K562 (cell line): Measurements from ENCODE around the gene MPRIP. TPM values are rescaled to one million over a fixed set of nuclear protein-coding genes. Genes with fewer than 3 reads are reported as not detected.

Source experiments
- ATAC-seq: fragments of 200-7000 bp; cut with Tn5 transposase; 3 replicates; pipeline ENCODE4 v1.9.1; 2020; ENCODE audit warnings: moderate library complexity
- BruUV-seq: library from RNA; stranded (reverse); fragments of 400-500 nt; replicated peaks from 2 replicates; lab custom pipeline; 2021; lab: Mats Ljungman, UMichigan
- CTCF ChIA-PET: fragments of 300-600 bp; formaldehyde crosslinking; extraction: SDS; loops from one replicate; lab custom pipeline; 2021; ENCODE audit warnings: low intra/inter-chr PET ratio; lab: Yijun Ruan, JAX
- POLR2A ChIA-PET: fragments of 300-600, 350-650 bp; sonication (Branson Sonifier 250); formaldehyde crosslinking; extraction: SDS; loops from one replicate; lab custom pipeline; 2021; ENCODE audit warnings: antibody characterized with exemption, inconsistent platforms; lab: Yijun Ruan, JAX
- DNase-seq, 4 experiments: peaks; one replicate each; pipeline versions ENCODE4 v3.0.0 to v3.0.0-alpha.2; 2011 to 2018; ENCODE audit warnings: low spot score in 3 of 4, mixed read lengths in 3 of 4; ENCODE audit errors: extremely low read depth in 1 of 4
- FAIRE-seq: peaks from 2 replicates; lab custom pipeline; 2011; peaks lifted over from hg19 to GRCh38; lab: Jason Lieb, UNC
- H2AFZ ChIP-seq: 2 replicates; pipeline ENCODE4 v1.6.0; 2011; ENCODE audit warnings: low read depth, low read length, control low read depth, inconsistent platforms
- H3K27ac ChIP-seq: fragments of 200-600 bp; 3 replicates; pipeline ENCODE4 v1.8.0; 2011; ENCODE audit warnings: low read depth, mild to moderate bottlenecking, control low read depth, inconsistent platforms, low read length, moderate library complexity, mixed read lengths; ENCODE audit errors: extremely low read depth
- H3K27me3 ChIP-seq, 2 experiments: fragments of 300-600 bp in 1 of 2; 2 replicates in 1 of 2; 3 replicates in 1 of 2; pipeline versions ENCODE4 v1.6.0 to v1.8.0; 2011; ENCODE audit warnings: inconsistent platforms in 2 of 2, low read length in 2 of 2, mild to moderate bottlenecking in 1 of 2, mixed read lengths in 1 of 2, moderate library complexity in 1 of 2; ENCODE audit not compliant: control insufficient read depth in 2 of 2, insufficient read depth in 2 of 2
- H3K36me3 ChIP-seq: fragments of 300-600 bp; 3 replicates; pipeline ENCODE4 v1.8.0; 2011; ENCODE audit warnings: mild to moderate bottlenecking, low read length, inconsistent platforms; ENCODE audit not compliant: control insufficient read depth, insufficient read depth
- H3K4me1 ChIP-seq, 2 experiments: fragments of 200-600 bp in 1 of 2; replicated peaks in 1 of 2; 2 replicates in 1 of 2; 3 replicates in 1 of 2; pipeline versions ENCODE4 v1.5.1 to v1.8.0; 2011; ENCODE audit warnings: inconsistent platforms in 2 of 2, low read length in 2 of 2, mild to moderate bottlenecking in 1 of 2, mixed read lengths in 1 of 2, moderate library complexity in 1 of 2; ENCODE audit not compliant: control insufficient read depth in 2 of 2, insufficient read depth in 2 of 2
- H3K4me2 ChIP-seq: 2 replicates; pipeline ENCODE4 v1.6.1; 2011; ENCODE audit warnings: low read length, control low read depth, inconsistent platforms, mixed read lengths; ENCODE audit not compliant: insufficient read depth
- H3K4me3 ChIP-seq: fragments of 200-600 bp; sonication (generic), shearing (Covaris generic); 2 replicates; pipeline ENCODE4 v1.5.1; 2016; ENCODE audit warnings: control low read depth, inconsistent platforms
- H3K79me2 ChIP-seq: fragments of 200-600 bp; 3 replicates; pipeline ENCODE4 v1.8.0; 2011; ENCODE audit warnings: low read length, inconsistent platforms; ENCODE audit not compliant: control insufficient read depth, insufficient read depth
- H3K9ac ChIP-seq, 2 experiments: 2 replicates each; pipeline versions ENCODE4 v1.6.0 to v1.6.1; 2011; ENCODE audit warnings: low read depth in 2 of 2, low read length in 2 of 2, control low read depth in 1 of 2, inconsistent platforms in 1 of 2, mild to moderate bottlenecking in 1 of 2, mixed read lengths in 1 of 2; ENCODE audit not compliant: insufficient read depth in 1 of 2
- H3K9me1 ChIP-seq: one replicate; pipeline ENCODE4 v1.6.0; 2011; ENCODE audit warnings: inconsistent platforms, mild to moderate bottlenecking, low read length, moderate library complexity; ENCODE audit not compliant: control insufficient read depth, insufficient read depth
- H3K9me3 ChIP-seq: replicated peaks from 2 replicates; pipeline ENCODE4 v1.5.1; 2011; ENCODE audit warnings: low read depth, low read length, inconsistent platforms; ENCODE audit not compliant: control insufficient read depth, insufficient read depth
- H4K20me1 ChIP-seq: replicated peaks from 2 replicates; pipeline ENCODE4 v1.6.1; 2011; ENCODE audit warnings: low read length, inconsistent platforms, mixed read lengths; ENCODE audit not compliant: control insufficient read depth, insufficient read depth
- CHD4 ChIP-seq: fragments of 200-600 bp; sonication (generic); IDR thresholded peaks from 3 replicates; pipeline ENCODE4 v1.6.1; 2012; ENCODE audit warnings: low read depth, mild to moderate bottlenecking, mixed read lengths, low read length, inconsistent platforms; ENCODE audit not compliant: insufficient read depth, insufficient replicate concordance, poor library complexity, severe bottlenecking
- CTBP1 ChIP-seq: fragments of 450-650 bp; IDR thresholded peaks from 2 replicates; pipeline ENCODE4 v1.6.1; 2016; ENCODE audit warnings: borderline replicate concordance
- HNRNPH1 ChIP-seq: fragments of 200-400 bp; formaldehyde crosslinking; optimal IDR thresholded peaks from 2 replicates; pipeline ENCODE3; 2017; ENCODE audit warnings: low read depth, mild to moderate bottlenecking, low read length, moderate library complexity
- HNRNPL ChIP-seq: fragments of 200-400 bp; formaldehyde crosslinking; IDR thresholded peaks from 2 replicates; pipeline ENCODE4 v1.6.1; 2017; ENCODE audit warnings: low read depth, mild to moderate bottlenecking, low read length
- LCOR ChIP-seq: sonication (generic); formaldehyde crosslinking; IDR thresholded peaks from 2 replicates; pipeline ENCODE4 v1.8.0; 2022; ENCODE audit warnings: mild to moderate bottlenecking, missing genetic modification reagents
- NFE2L1 ChIP-seq: fragments of 450-650 bp; IDR thresholded peaks from 2 replicates; pipeline ENCODE4 v1.6.1; 2016; ENCODE audit warnings: missing genetic modification characterization, low read depth, mild to moderate bottlenecking, missing compliant biosample characterization, moderate library complexity, borderline replicate concordance
- OTX1 ChIP-seq: fragments of 450-650 bp; formaldehyde crosslinking; IDR thresholded peaks from 2 replicates; pipeline ENCODE4 v1.4.0; 2022; ENCODE audit warnings: mild to moderate bottlenecking
- PHB2 ChIP-seq: fragments of 450-650 bp; IDR thresholded peaks from 2 replicates; pipeline ENCODE4 v1.6.1; 2017; ENCODE audit warnings: low read depth
- RAD21 ChIP-seq, 2 experiments: fragments of 250-450 bp in 1 of 2; fragments of 450-650 bp in 1 of 2; sonication (Bioruptor Pico) in 1 of 2; formaldehyde crosslinking in 1 of 2; IDR thresholded peaks in 1 of 2; conservative IDR thresholded peaks in 1 of 2; 2 replicates each; pipeline versions ENCODE4 v1.4.0 to v1.8.0; 2020 to 2022; ENCODE audit warnings: mild to moderate bottlenecking in 2 of 2, moderate library complexity in 1 of 2
- RFX1 ChIP-seq: fragments of 450-650 bp; IDR thresholded peaks from 2 replicates; pipeline ENCODE4 v1.6.1; 2016; ENCODE audit warnings: mild to moderate bottlenecking, moderate library complexity
- SRF ChIP-seq, 2 experiments: fragments of 250-450, 450-650 bp in 1 of 2; sonication (Bioruptor Pico) in 1 of 2; sonication (generic) in 1 of 2; formaldehyde crosslinking; IDR thresholded peaks; 2 replicates each; pipeline versions ENCODE4 v1.5.0 to v1.5.1; 2020 to 2022; ENCODE audit warnings: mild to moderate bottlenecking in 1 of 2, missing genetic modification reagents in 1 of 2
- ZNF140 ChIP-seq: fragments of 250-450 bp; sonication (Bioruptor Pico); IDR thresholded peaks from 2 replicates; pipeline ENCODE4 v1.8.0; 2021; ENCODE audit warnings: moderate library complexity, mild to moderate bottlenecking, inconsistent platforms
- WGBS: fragments of 100-300 bp; shearing (Covaris generic); methylation state at CpG from one replicate; pipeline ENCODE4 v1.1.6; 2016; ENCODE audit warnings: low coverage, mixed read lengths; ENCODE audit not compliant: insufficient coverage; ENCODE audit errors: missing lambda C conversion rate; 5-methylcytosine and 5-hydroxymethylcytosine counted together
- in situ Hi-C: fragments of 300-500 bp; cut with MboI; formaldehyde crosslinking; loops from 4 replicates; pipeline ENCODE4 v1.15.0; 2018; ENCODE audit warnings: inconsistent platforms, mixed read lengths
- intact Hi-C: fragments of 100-400 bp; cut with micrococcal nuclease; formaldehyde crosslinking; loops from 2 replicates; pipeline ENCODE4 v1.14.2; 2022
- polyA plus RNA-seq, 8 experiments: library from polyadenylated mRNA; depleted of rRNA in 4 of 8; stranded (reverse) in 5 of 8; unstranded in 3 of 8; fragments of >200 nt; fragmentation: Nextera tagmentation in 2 of 8; fragmentation: Illumina TruSeq in 1 of 8; extraction: Ambion mirVana in 2 of 8; extraction: Trizol in 1 of 8; gene quantifications; 2 replicates each; pipeline versions ENCODE4 v1.2.1 to v1.2.3, GENCODE V29; 2011 to 2014; ENCODE audit warnings: inconsistent platforms in 1 of 8, missing spikeins in 1 of 8
- total RNA-seq, 7 experiments: library from RNA; depleted of rRNA in 6 of 7; stranded (reverse); fragments of >200 nt in 6 of 7; fragmentation: Illumina TruSeq in 2 of 7; extraction: Trizol in 2 of 7; gene quantifications; 2 replicates each; pipeline versions ENCODE4 v1.2.1 to v1.2.3, GENCODE V29; 2011 to 2021; ENCODE audit warnings: low replicate concordance in 1 of 7
- TF ChIP-seq, protein P1 (sequence below): fragments of 450-650 bp; formaldehyde crosslinking; IDR thresholded peaks from 2 replicates; pipeline ENCODE4 v1.4.0; 2020; ENCODE audit warnings: mild to moderate bottlenecking, moderate library complexity
- TF ChIP-seq, protein P2 (sequence below): fragments of 150-350 bp; IDR thresholded peaks from 2 replicates; pipeline ENCODE4 v1.6.1; 2014; ENCODE audit warnings: low read depth, mild to moderate bottlenecking, low read length, borderline replicate concordance
- TF ChIP-seq, protein P3 (sequence below): fragments of 250-450 bp; sonication (Bioruptor Pico); IDR thresholded peaks from 2 replicates; pipeline ENCODE4 v1.8.0; 2021; ENCODE audit warnings: moderate library complexity, mild to moderate bottlenecking, inconsistent platforms

MPRIP gene
- total and polyA plus RNA-seq, 9 of the 15 experiments (the other 6 are each of a cell fraction or from before 2014, with no cell fraction given) = 10.0 to 72.6 (median 30.1) TPM

DNA sequence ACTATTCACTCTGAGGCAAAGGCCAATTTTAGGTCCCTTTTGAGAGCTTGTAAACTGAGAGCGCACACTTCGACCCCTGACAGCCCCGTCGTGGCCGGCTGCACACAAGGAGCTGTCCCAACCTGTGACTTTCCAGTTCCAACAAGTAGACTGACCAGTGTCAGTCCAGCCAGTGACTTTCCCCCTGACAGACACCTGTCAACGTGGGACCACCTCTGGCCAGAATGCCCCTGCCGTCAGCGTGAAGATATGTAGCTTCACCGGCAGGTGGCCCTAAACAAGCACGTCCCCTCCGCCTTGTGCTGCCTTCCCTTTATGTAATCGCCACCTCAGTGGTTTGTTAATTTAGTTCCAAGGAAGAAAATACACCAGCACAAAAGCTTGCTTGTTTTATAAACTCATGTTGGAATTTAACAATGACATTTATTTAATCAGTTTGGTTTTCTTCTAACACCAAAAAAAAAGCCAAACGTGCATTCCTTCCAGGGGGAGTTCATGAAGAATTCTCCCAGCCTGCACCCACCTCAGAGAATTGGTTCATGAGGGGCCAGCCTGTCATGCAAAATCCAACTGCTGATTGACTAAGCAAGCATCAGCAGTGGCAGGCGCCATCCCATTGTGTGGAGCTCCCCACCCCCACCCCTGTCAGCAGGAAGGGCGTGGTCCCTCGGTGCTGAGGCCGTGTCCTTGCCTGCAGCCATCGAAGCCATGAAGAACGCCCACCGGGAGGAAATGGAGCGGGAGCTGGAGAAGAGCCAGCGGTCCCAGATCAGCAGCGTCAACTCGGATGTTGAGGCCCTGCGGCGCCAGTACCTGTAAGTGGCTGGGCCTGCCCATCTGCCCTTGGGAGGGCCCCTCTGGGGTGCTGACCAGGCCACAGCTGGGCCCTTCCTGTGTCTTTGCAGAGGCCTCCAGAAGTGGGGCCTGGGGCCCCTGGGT, 130.0 kb downstream of the MPRIP start:
- Histone ChIP-seq H3K4me3 (no peak overlapping the region), H3K79me2 (no peaks in the 10 kb centered on the region), H3K9ac (peak overlapping the region in 1 of 2 experiments; percentile 68; a peak in 2 of 4 replicates), H3K36me3 (peaks cover 45% of the 10 kb centered on the region; the same call in 2 of the 3 replicates), H3K9me3 (no peaks in the 10 kb centered on the region), H3K9me1 (no peaks in the 10 kb centered on the region), H3K27me3 (no peaks in the 10 kb centered on the region), H3K4me2 (peak overlapping the region; percentile 37), H4K20me1 (no peaks in the 10 kb centered on the region), H3K4me1 (peaks cover 7 to 18% of the 10 kb centered on the region in 2 experiments; a peak in 4 of 5 replicates), H2AFZ (0 out of 2 replicates have a peak overlapping the region, but pooled peaks have one; percentile 24), H3K27ac (no peak overlapping the region; the same call in 2 of the 3 replicates)
- BruUV-seq = no TSS peak
- 67% methylated on average over 12 of the region's 26 CpGs for WGBS
- ChIA-PET POLR2A (interaction anchor here (0.6 to 1.6 kb wide), 3 partner anchors 8 to 30 kb away, joined by 3 to 4 read pairs (median 3); no protein-coding TSS in a partner anchor), CTCF (no interaction called here)
- in situ Hi-C loops = no loop called here
- peak; percentile 70 to 76 (median 72) for DNase-seq
- peak; percentile 97 for ATAC-seq
- intact Hi-C loops = no loop called here
- FAIRE-seq = peak; percentile 89
- TF ChIP-seq PHB2 (no peak), OTX1 (CRISPR knock-in tag) (no peak), RFX1 (no peak), SRF (CRISPR knock-in tag; IDR thresholded peaks at IDR 0.05) (no peak), CTBP1 (peak; percentile 13; the same call in 1 of the 2 replicates), HNRNPH1 (no peak), CHD4 (no peak), ZNF140 (CRISPR knock-in tag) (no peak), RAD21 (CRISPR knock-in tag; conservative IDR thresholded peaks at IDR 0.05 in 1 of 2, IDR thresholded peaks at IDR 0.05 in 1 of 2) (peak in 1 of 2 experiments; percentile 24; a peak in 2 of 4 replicates), HNRNPL (no peak), LCOR (CRISPR knock-in tag) (no peak), NFE2L1 (tag) (no peak)
- TF ChIP-seq, protein P1, sequence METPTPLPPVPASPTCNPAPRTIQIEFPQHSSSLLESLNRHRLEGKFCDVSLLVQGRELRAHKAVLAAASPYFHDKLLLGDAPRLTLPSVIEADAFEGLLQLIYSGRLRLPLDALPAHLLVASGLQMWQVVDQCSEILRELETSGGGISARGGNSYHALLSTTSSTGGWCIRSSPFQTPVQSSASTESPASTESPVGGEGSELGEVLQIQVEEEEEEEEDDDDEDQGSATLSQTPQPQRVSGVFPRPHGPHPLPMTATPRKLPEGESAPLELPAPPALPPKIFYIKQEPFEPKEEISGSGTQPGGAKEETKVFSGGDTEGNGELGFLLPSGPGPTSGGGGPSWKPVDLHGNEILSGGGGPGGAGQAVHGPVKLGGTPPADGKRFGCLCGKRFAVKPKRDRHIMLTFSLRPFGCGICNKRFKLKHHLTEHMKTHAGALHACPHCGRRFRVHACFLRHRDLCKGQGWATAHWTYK (CRISPR knock-in tag) = no peak
- TF ChIP-seq, protein P2, sequence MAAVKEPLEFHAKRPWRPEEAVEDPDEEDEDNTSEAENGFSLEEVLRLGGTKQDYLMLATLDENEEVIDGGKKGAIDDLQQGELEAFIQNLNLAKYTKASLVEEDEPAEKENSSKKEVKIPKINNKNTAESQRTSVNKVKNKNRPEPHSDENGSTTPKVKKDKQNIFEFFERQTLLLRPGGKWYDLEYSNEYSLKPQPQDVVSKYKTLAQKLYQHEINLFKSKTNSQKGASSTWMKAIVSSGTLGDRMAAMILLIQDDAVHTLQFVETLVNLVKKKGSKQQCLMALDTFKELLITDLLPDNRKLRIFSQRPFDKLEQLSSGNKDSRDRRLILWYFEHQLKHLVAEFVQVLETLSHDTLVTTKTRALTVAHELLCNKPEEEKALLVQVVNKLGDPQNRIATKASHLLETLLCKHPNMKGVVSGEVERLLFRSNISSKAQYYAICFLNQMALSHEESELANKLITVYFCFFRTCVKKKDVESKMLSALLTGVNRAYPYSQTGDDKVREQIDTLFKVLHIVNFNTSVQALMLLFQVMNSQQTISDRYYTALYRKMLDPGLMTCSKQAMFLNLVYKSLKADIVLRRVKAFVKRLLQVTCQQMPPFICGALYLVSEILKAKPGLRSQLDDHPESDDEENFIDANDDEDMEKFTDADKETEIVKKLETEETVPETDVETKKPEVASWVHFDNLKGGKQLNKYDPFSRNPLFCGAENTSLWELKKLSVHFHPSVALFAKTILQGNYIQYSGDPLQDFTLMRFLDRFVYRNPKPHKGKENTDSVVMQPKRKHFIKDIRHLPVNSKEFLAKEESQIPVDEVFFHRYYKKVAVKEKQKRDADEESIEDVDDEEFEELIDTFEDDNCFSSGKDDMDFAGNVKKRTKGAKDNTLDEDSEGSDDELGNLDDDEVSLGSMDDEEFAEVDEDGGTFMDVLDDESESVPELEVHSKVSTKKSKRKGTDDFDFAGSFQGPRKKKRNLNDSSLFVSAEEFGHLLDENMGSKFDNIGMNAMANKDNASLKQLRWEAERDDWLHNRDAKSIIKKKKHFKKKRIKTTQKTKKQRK = no peak
- TF ChIP-seq, protein P3, sequence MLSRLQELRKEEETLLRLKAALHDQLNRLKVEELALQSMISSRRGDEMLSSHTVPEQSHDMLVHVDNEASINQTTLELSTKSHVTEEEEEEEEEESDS (CRISPR knock-in tag) = no peak
